IMR-90 (cell line): ENCODE data around the gene DISP1. TPM values are rescaled to one million over a fixed set of nuclear protein-coding genes. Genes with fewer than 3 reads are reported as not detected.

ENCODE experiments used
- ATAC-seq: fragments of 200-7000 bp; cut with Tn5 transposase; 2 replicates; pipeline ENCODE4 v1.9.1; 2020; ENCODE audit warnings: low read depth, mild to moderate bottlenecking, moderate library complexity
- BruUV-seq: library from RNA; stranded (reverse); fragments of 400-500 nt; replicated peaks from 2 replicates; lab custom pipeline; 2021; lab: Mats Ljungman, UMichigan
- CTCF ChIA-PET: fragments of 300-600 bp; formaldehyde crosslinking; extraction: SDS; loops from one replicate; lab custom pipeline; 2021; ENCODE audit warnings: antibody characterized with exemption; lab: Yijun Ruan, JAX
- POLR2A ChIA-PET: fragments of 300-600 bp; sonication (Branson Sonifier 250); formaldehyde crosslinking; loops from one replicate; lab custom pipeline; 2022; ENCODE audit warnings: antibody characterized with exemption; ENCODE audit not compliant: unreplicated experiment; lab: Charles Lee
- DNase-seq: peaks from one replicate; pipeline ENCODE4 v3.0.0; 2013
- H2AFZ ChIP-seq: replicated peaks from 2 replicates; pipeline ENCODE3; 2013; ENCODE audit warnings: low read length, mild to moderate bottlenecking; ENCODE audit not compliant: poor library complexity
- H2AK5ac ChIP-seq: 2 replicates; pipeline ENCODE4 v1.6.1; 2013; ENCODE audit warnings: low read depth, low read length, inconsistent platforms
- H2AK9ac ChIP-seq: replicated peaks from 2 replicates; pipeline ENCODE3; 2013; ENCODE audit warnings: mild to moderate bottlenecking, low read depth, low read length, moderate library complexity; ENCODE audit not compliant: poor library complexity
- H2BK120ac ChIP-seq: 2 replicates; pipeline ENCODE4 v1.6.1; 2013; ENCODE audit warnings: low read depth, low read length, inconsistent platforms
- H2BK15ac ChIP-seq: 3 replicates; pipeline ENCODE4 v1.6.1; 2013; ENCODE audit warnings: low read depth, low read length, inconsistent platforms
- H2BK20ac ChIP-seq: 2 replicates; pipeline ENCODE4 v1.6.1; 2013; ENCODE audit warnings: low read depth, mild to moderate bottlenecking, inconsistent platforms, low read length, moderate library complexity
- H2BK5ac ChIP-seq: 2 replicates; pipeline ENCODE4 v1.6.1; 2013; ENCODE audit warnings: mild to moderate bottlenecking, low read depth, low read length, inconsistent platforms; ENCODE audit not compliant: poor library complexity, severe bottlenecking
- H3K14ac ChIP-seq: replicated peaks from 2 replicates; pipeline ENCODE4 v1.6.1; 2013; ENCODE audit warnings: low read depth, low read length, inconsistent platforms
- H3K18ac ChIP-seq: 2 replicates; pipeline ENCODE4 v1.6.1; 2013; ENCODE audit warnings: low read depth, low read length, control low read depth
- H3K23ac ChIP-seq: 2 replicates; pipeline ENCODE4 v1.6.1; 2013; ENCODE audit warnings: low read depth, low read length, inconsistent platforms
- H3K27ac ChIP-seq: 2 replicates; pipeline ENCODE4 v1.5.1; 2013; ENCODE audit warnings: mild to moderate bottlenecking, control low read depth, low read length; ENCODE audit not compliant: insufficient read depth
- H3K27me3 ChIP-seq: 2 replicates; pipeline ENCODE4 v1.6.1; 2013; ENCODE audit warnings: low read length; ENCODE audit not compliant: control insufficient read depth, insufficient read depth
- H3K36me3 ChIP-seq: 2 replicates; pipeline ENCODE4 v1.6.1; 2013; ENCODE audit warnings: low read length, mixed read lengths; ENCODE audit not compliant: control insufficient read depth, insufficient read depth
- H3K4ac ChIP-seq: 2 replicates; pipeline ENCODE4 v1.6.1; 2013; ENCODE audit warnings: low read depth, low read length, inconsistent platforms
- H3K4me1 ChIP-seq: 2 replicates; pipeline ENCODE4 v1.6.1; 2013; ENCODE audit warnings: low read length, mixed read lengths; ENCODE audit not compliant: control insufficient read depth, insufficient read depth
- H3K4me2 ChIP-seq: 2 replicates; pipeline ENCODE4 v1.6.1; 2013; ENCODE audit warnings: low read depth, mild to moderate bottlenecking, control low read depth, low read length, moderate library complexity
- H3K4me3 ChIP-seq: 2 replicates; pipeline ENCODE4 v1.5.1; 2013; ENCODE audit warnings: low read depth, mild to moderate bottlenecking, control low read depth, low read length, moderate library complexity; ENCODE audit not compliant: insufficient read depth
- H3K56ac ChIP-seq: 2 replicates; pipeline ENCODE4 v1.6.1; 2013; ENCODE audit warnings: low read length, inconsistent platforms; ENCODE audit not compliant: insufficient read depth; ENCODE audit errors: extremely low read depth
- H3K79me1 ChIP-seq, 2 experiments: 2 replicates each; pipeline ENCODE4 v1.6.1; 2013; ENCODE audit warnings: low read length in 2 of 2, inconsistent platforms in 1 of 2, low read depth in 1 of 2
- H3K9ac ChIP-seq: 2 replicates; pipeline ENCODE4 v1.6.1; 2013; ENCODE audit warnings: low read depth, low read length, control low read depth
- H3K9me1 ChIP-seq: 2 replicates; pipeline ENCODE4 v1.6.1; 2013; ENCODE audit warnings: low read length, inconsistent platforms; ENCODE audit not compliant: insufficient read depth
- H3K9me3 ChIP-seq: 2 replicates; pipeline ENCODE4 v1.6.1; 2013; ENCODE audit warnings: low read length; ENCODE audit not compliant: control insufficient read depth, insufficient read depth
- H4K20me1 ChIP-seq: 2 replicates; pipeline ENCODE4 v1.6.1; 2013; ENCODE audit warnings: low read length, inconsistent platforms; ENCODE audit not compliant: insufficient read depth
- H4K5ac ChIP-seq: 2 replicates; pipeline ENCODE4 v1.6.1; 2013; ENCODE audit warnings: mild to moderate bottlenecking, low read depth, low read length, control low read depth
- H4K8ac ChIP-seq, 2 experiments: 2 replicates each; pipeline ENCODE4 v1.6.1; 2013; ENCODE audit warnings: low read depth in 2 of 2, low read length in 2 of 2, control low read depth in 1 of 2, inconsistent platforms in 1 of 2
- H4K91ac ChIP-seq: 2 replicates; pipeline ENCODE4 v1.6.1; 2013; ENCODE audit warnings: low read depth, low read length, inconsistent platforms; ENCODE audit not compliant: insufficient read depth
- CTCF ChIP-seq: conservative IDR thresholded peaks from 2 replicates; pipeline ENCODE4 v1.5.1; 2012; ENCODE audit warnings: mild to moderate bottlenecking, low read depth, low read length, improper control_type of control experiment
- RAD21 ChIP-seq: IDR thresholded peaks from 2 replicates; pipeline ENCODE4 v1.6.1; 2012; ENCODE audit warnings: low read length, improper control_type of control experiment
- USF2 ChIP-seq: fragments of 150-350 bp; IDR thresholded peaks from 2 replicates; pipeline ENCODE4 v1.6.1; 2017; ENCODE audit warnings: mild to moderate bottlenecking, antibody characterized with exemption, low read length, low read depth
- WGBS, 2 experiments: methylation state at CpG; one replicate each; pipeline versions ENCODE4 v1.1.5 to v1.1.7; 2013; ENCODE audit warnings: missing lambda C conversion rate in 2 of 2; ENCODE audit not compliant: insufficient read length in 1 of 2; ENCODE audit errors: extremely low coverage in 2 of 2; 5-methylcytosine and 5-hydroxymethylcytosine counted together
- dilution Hi-C: fragments of 300-500 bp; cut with HindIII; formaldehyde crosslinking; loops from one replicate; pipeline ENCODE4 v1.14.3; 2018; ENCODE audit warnings: low sequenced_read_pairs; ENCODE audit not compliant: unreplicated experiment
- in situ Hi-C: fragments of 300-500 bp; cut with MboI; formaldehyde crosslinking; loops from 3 replicates; pipeline ENCODE4 v1.14.3; 2019; ENCODE audit warnings: low sequenced_read_pairs, inconsistent platforms, mixed read lengths
- intact Hi-C: fragments of 100-400 bp; cut with micrococcal nuclease; formaldehyde crosslinking; loops from 2 replicates; pipeline ENCODE4 v1.10.0; 2022
- polyA plus RNA-seq, 3 experiments: library from polyadenylated mRNA; depleted of rRNA; stranded (reverse); fragments of >200 nt; gene quantifications; 2 replicates each; pipeline ENCODE4 v1.2.3, GENCODE V29; 2012; ENCODE audit warnings: low replicate concordance in 1 of 3
- total RNA-seq: library from RNA; depleted of rRNA; stranded (reverse); fragments of >200 nt; gene quantifications from 2 replicates; pipeline ENCODE4 v1.2.3, GENCODE V29; 2012

DISP1 gene
- total and polyA plus RNA-seq, 2 of the 4 experiments (the other 2 are of a cell fraction): 3.3 to 5.2 TPM

DNA sequence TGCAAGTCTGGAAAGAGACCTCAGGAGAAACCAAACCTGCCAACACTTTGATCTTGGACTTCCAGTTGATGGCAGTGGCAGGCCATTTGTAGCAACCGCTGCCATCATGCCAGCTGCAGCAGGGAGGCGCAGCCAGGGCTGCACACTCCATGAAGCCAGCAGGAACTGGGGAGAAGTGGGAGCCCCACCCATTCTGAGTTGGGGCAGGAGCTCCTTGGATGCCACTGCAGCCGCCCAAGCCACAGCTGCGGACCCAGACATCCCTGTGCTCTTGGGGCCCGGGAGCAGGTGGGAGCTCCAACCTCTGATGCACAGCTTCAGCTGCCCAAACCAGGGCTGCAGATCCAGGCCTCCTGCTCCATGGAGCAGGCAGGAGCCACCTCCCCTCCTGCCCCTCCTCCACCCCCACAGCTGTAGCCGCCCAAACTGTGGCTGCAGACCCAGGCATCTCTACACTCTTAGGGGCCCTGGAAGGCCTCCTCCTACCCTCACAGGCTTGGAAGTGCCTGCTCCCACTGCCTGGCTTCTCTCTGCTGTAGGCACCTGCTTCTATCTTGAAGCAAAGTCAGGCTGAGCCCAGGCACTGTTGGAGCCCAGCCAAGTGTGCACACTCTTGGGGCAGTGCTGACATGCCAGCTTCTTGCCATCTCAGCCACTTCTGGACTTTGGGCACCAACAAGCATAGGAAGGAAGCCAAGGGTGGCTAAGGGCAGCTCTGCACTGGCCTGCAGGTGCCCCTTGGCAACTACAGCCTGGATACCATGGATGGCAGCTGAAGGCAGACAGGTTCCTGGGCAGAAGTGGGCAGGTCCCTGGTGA lies 20.0 kb upstream of the DISP1 start:
- DNase-seq: no peak
- no peak overlapping the region for H3K14ac ChIP-seq
- H3K56ac ChIP-seq: no peak overlapping the region
- intact Hi-C loops (loop anchor here (5.0 kb wide), 1 partner anchor 887 kb away; no protein-coding TSS in a partner anchor), in situ Hi-C loops (loop anchor here (5.0 to 10.0 kb wide), 2 partner anchors 292 to 900 kb away; no protein-coding TSS in a partner anchor), dilution Hi-C loops (loop anchor here (25.0 kb wide), 1 partner anchor 292 kb away; no protein-coding TSS in a partner anchor)
- no peak overlapping the region for H3K4ac ChIP-seq
- WGBS, 2 experiments: 100% methylated on average over 1 of the region's 6 CpGs; no CpG with 5 or more reads in 1 of the 2 experiments
- POLR2A ChIA-PET: interaction anchor here (0.6 kb wide), 1 partner anchor 1035 kb away, joined by 3 read pairs; no protein-coding TSS in a partner anchor
- no peak overlapping the region for H3K4me3 ChIP-seq
- H3K27me3 ChIP-seq: peaks cover 6% of the 10 kb centered on the region; the same call in 1 of the 2 replicates
- BruUV-seq: no TSS peak
- H3K27ac ChIP-seq: no peak overlapping the region
- H2AK9ac ChIP-seq: no peak overlapping the region
- no peak overlapping the region for H4K91ac ChIP-seq
- H3K18ac ChIP-seq: no peak overlapping the region
- no peaks in the 10 kb centered on the region for H3K9me3 ChIP-seq
- H3K36me3 ChIP-seq: no peaks in the 10 kb centered on the region
- H4K20me1 ChIP-seq: no peaks in the 10 kb centered on the region
- H3K23ac ChIP-seq: no peak overlapping the region
- H3K4me1 ChIP-seq: peaks cover 2% of the 10 kb centered on the region; the same call in 1 of the 2 replicates
- no peak overlapping the region for H3K4me2 ChIP-seq
- H3K9ac ChIP-seq: no peak overlapping the region
- no peak for ATAC-seq
- H2BK15ac ChIP-seq: no peak overlapping the region
- peak; percentile 30; the same call in 1 of the 2 replicates for TF ChIP-seq RAD21
- no peak for TF ChIP-seq USF2
- peak; percentile 28; the same call in 1 of the 2 replicates for TF ChIP-seq CTCF
- CTCF ChIA-PET: interaction anchor here (1.1 to 1.2 kb wide), 2 partner anchors 295 to 329 kb away, joined by 4 read pairs; no protein-coding TSS in a partner anchor
- no peak overlapping the region for H2BK5ac ChIP-seq
- H2BK20ac ChIP-seq: no peak overlapping the region
- H3K9me1 ChIP-seq: no peaks in the 10 kb centered on the region
- no peak overlapping the region for H2AFZ ChIP-seq
- H3K79me1 ChIP-seq: no peaks in the 10 kb centered on the region
- H2BK120ac ChIP-seq: no peak overlapping the region
- no peak overlapping the region for H4K5ac ChIP-seq
- H2AK5ac ChIP-seq: no peak overlapping the region
- no peak overlapping the region for H4K8ac ChIP-seq
